ENCODE measurements around the gene RTL1. TPM values are rescaled to one million over a fixed set of nuclear protein-coding genes. Genes with fewer than 3 reads are reported as not detected.

The RTL1 gene
- total RNA-seq, 1 donor from 2014 or later: not detected

DNA sequence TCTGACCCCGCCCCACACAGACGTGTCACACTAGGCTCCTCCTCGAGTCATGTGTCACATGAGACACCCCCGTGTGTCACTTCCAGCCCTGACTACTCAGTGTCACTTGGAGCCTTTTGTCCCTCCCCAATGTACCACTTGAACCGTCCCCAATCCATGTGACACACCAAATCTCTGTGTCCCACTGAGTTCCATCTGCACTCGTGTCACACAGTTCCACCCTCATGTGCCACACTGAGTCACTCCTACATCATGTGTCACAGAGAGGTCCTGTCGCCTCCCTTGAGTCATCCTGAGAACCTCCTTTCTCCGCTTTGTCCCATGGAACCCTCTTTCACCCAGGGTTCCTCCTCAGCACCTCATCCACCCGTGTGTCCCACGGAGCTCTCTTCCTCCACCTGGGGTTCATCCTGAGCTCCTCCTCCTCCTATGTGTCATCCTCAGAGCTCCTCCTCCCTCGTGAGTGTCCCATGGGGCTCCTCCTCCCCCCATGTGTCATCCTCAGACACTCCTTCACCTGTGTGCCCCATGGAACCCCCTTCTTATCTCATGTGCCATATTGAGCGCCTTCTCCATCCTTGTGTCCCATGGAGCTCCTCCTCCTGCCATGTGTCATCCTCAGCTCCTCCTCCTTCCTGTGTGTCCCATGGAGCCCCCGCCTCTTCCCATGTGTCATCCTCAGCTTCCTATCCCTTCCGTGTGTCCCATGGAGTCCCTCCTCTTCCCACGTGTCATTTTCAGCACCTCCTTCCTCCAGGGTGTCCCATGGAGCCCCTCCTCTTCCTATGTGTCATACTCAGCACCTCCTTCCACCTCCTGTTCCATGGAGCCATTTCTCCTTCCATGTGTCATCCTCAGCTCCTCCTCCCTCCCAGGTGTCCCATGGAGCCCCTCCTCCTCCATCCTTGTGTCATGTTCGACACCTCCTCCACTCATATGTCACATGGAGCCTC, 32.0 kb downstream of the RTL1 start:
- DNase-seq (ENCODE audit: extremely low spot score, unreplicated experiment): no peak
- Mint-ChIP-seq H3K36me3 (ENCODE audit: unreplicated experiment) (no peaks in the 10 kb centered on the region), H3K27me3 (ENCODE audit: unreplicated experiment) (no peaks in the 10 kb centered on the region), H3K4me1 (ENCODE audit: unreplicated experiment) (no peaks in the 10 kb centered on the region), H3K9me3 (ENCODE audit: unreplicated experiment) (peaks cover 8% of the 10 kb centered on the region), H3K27ac (ENCODE audit: unreplicated experiment) (no peak overlapping the region), H3K4me3 (ENCODE audit: unreplicated experiment) (no peak overlapping the region)
- TF ChIP-seq, protein P1, sequence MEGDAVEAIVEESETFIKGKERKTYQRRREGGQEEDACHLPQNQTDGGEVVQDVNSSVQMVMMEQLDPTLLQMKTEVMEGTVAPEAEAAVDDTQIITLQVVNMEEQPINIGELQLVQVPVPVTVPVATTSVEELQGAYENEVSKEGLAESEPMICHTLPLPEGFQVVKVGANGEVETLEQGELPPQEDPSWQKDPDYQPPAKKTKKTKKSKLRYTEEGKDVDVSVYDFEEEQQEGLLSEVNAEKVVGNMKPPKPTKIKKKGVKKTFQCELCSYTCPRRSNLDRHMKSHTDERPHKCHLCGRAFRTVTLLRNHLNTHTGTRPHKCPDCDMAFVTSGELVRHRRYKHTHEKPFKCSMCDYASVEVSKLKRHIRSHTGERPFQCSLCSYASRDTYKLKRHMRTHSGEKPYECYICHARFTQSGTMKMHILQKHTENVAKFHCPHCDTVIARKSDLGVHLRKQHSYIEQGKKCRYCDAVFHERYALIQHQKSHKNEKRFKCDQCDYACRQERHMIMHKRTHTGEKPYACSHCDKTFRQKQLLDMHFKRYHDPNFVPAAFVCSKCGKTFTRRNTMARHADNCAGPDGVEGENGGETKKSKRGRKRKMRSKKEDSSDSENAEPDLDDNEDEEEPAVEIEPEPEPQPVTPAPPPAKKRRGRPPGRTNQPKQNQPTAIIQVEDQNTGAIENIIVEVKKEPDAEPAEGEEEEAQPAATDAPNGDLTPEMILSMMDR (IDR thresholded peaks at IDR 0.05): no peak

DNA sequence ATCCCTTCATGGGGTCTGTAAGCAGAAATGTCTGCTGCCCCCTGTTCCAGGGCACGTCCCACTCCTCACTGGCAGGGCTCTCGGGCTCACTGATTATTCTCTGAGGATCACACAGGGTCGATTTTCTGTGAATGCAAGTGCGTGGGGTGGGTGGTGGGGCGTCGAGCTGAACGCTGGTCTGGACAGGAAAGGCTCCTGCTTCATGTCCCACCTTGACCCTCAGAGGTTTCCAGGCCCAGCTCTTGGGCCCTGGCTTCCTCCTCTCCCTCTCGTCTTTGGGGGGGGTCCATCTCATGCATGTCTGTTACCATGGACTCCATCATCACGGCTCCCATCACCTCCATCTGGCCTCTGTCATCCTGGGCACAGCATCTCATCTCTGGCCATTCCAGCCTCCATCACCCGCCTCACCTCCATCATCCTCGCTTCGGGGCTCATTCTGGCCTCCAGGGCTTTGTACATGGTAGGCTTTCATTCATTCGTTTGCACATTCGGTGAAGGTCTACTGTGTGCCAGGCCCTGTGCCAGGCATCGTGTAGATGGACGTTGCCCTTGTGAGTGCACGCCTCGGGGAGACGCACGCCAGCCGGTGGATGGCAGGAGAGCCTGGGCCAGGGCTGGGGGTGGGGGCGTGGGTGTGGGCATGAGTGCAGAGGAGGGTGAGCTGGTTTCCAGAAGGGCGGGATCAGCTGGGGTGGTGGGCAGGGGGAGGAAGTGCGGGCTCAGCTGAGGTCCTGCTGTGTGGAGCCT, 34.7 kb downstream of the RTL1 start:
- Mint-ChIP-seq H3K27me3 (ENCODE audit: unreplicated experiment) (no peaks in the 10 kb centered on the region), H3K4me1 (ENCODE audit: unreplicated experiment) (no peaks in the 10 kb centered on the region), H3K4me3 (ENCODE audit: unreplicated experiment) (no peak overlapping the region), H3K27ac (ENCODE audit: unreplicated experiment) (no peak overlapping the region), H3K9me3 (ENCODE audit: unreplicated experiment) (peaks cover 8% of the 10 kb centered on the region), H3K36me3 (ENCODE audit: unreplicated experiment) (no peaks in the 10 kb centered on the region)
- DNase-seq (ENCODE audit: extremely low spot score, unreplicated experiment): no peak
- TF ChIP-seq, protein P1 (IDR thresholded peaks at IDR 0.05): no peak

DNA sequence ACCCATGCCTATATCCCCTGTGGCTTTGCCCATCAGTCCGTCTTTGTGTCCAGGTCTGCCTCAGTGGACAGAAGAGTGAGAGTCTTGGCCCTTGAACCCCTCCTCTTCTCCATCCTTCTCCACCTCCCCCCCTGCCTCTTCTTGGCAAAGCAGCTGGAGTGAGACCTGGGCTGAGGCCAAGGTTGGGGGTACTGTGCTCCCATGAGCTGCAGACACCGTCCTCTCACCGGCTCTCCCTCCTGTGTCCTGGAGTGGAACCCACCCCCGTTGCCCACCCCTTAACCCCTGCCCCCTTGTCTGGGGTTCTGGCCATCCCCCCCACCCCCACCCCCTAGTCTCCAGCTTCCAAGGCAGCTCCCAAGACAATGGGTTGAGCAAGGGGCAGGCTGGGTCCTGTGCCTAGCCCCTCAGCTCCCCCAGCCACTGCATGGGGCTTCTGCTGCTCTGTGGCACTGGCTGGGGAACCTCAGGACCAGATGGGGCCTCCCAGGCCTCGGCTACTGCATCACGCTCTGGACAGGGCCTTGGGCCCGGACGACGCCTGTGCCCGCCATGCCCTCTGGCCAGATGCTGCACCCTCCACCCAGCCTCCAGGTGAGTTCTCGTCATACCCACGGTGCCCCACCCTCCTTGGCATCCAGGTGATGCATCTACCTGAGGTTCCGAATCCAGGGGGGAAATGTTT, 35.7 kb downstream of the RTL1 start:
- no peaks in the 10 kb centered on the region for H3K36me3 Mint-ChIP-seq (ENCODE audit: unreplicated experiment)
- no peak overlapping the region for H3K27ac Mint-ChIP-seq (ENCODE audit: unreplicated experiment)
- TF ChIP-seq, protein P1 (IDR thresholded peaks at IDR 0.05): no peak
- H3K27me3 Mint-ChIP-seq (ENCODE audit: unreplicated experiment): no peaks in the 10 kb centered on the region
- H3K4me1 Mint-ChIP-seq (ENCODE audit: unreplicated experiment): no peaks in the 10 kb centered on the region
- DNase-seq (ENCODE audit: extremely low spot score, unreplicated experiment): no peak
- H3K9me3 Mint-ChIP-seq (ENCODE audit: unreplicated experiment): peaks cover 8% of the 10 kb centered on the region
- no peak overlapping the region for H3K4me3 Mint-ChIP-seq (ENCODE audit: unreplicated experiment)

DNA sequence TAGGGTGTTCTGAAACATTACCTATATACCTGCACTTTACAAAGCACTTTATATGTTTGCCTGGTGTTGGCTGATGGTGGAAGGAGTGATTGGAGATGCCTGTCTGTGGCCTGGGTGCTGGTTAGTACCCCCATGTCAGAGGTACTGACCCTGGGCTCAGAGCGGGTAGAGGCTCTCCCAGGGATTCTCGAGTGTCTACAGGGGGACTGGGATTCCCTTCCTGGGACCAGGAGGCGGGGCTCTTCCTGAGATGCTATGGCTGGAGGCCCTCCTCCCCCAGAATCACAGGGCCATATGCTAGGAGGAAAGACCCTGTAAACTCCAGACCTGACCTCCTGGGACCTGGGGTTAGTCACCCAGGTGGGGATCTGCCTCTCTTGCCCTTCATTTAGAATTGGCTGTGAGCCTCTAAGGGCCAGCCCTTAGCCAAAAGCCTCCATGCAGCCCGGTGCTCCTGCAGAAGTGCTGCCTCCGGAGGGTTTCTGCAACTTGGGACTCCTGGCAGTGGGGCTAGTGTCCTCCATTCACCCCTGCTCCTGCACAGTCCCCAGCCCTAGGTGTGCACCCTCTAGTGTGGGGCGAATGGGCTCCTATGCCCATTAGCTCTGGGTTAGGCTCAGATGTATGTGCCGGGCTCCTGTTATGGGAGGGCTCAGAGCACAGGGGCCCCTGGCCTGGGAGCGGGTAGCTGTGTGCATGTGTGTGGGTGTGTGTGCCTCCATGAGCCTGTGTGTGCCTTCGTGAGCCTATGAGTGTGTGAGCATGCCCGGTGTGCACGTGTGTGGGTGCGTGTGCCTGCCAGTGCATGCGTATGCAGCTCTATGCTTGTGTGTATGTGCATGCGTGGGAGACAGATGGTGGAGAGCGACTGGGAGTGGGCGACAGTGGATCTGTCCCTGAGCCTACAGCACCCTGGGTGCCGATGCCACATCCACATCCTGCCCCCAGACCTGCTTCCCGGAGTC, 36.6 kb downstream of the RTL1 start:
- H3K27me3 Mint-ChIP-seq (ENCODE audit: unreplicated experiment): no peaks in the 10 kb centered on the region
- H3K9me3 Mint-ChIP-seq (ENCODE audit: unreplicated experiment): peaks cover 3% of the 10 kb centered on the region
- H3K4me1 Mint-ChIP-seq (ENCODE audit: unreplicated experiment): no peaks in the 10 kb centered on the region
- TF ChIP-seq, protein P1 (IDR thresholded peaks at IDR 0.05): no peak
- no peak overlapping the region for H3K4me3 Mint-ChIP-seq (ENCODE audit: unreplicated experiment)
- no peak for DNase-seq (ENCODE audit: extremely low spot score, unreplicated experiment)
- H3K27ac Mint-ChIP-seq (ENCODE audit: unreplicated experiment): no peak overlapping the region
- H3K36me3 Mint-ChIP-seq (ENCODE audit: unreplicated experiment): no peaks in the 10 kb centered on the region
